ENCODE measurements around the gene EGLN3. TPM values are rescaled to one million over a fixed set of nuclear protein-coding genes. Genes with fewer than 3 reads are reported as not detected.

EGLN3 gene
- total RNA-seq, 1 donor: 0.86 TPM

- DNase-seq (ENCODE audit: low read depth): no peak
- H3K4me3 ChIP-seq (ENCODE audit: low read depth, low read length): no peak overlapping the region
- TF ChIP-seq, protein P1, sequence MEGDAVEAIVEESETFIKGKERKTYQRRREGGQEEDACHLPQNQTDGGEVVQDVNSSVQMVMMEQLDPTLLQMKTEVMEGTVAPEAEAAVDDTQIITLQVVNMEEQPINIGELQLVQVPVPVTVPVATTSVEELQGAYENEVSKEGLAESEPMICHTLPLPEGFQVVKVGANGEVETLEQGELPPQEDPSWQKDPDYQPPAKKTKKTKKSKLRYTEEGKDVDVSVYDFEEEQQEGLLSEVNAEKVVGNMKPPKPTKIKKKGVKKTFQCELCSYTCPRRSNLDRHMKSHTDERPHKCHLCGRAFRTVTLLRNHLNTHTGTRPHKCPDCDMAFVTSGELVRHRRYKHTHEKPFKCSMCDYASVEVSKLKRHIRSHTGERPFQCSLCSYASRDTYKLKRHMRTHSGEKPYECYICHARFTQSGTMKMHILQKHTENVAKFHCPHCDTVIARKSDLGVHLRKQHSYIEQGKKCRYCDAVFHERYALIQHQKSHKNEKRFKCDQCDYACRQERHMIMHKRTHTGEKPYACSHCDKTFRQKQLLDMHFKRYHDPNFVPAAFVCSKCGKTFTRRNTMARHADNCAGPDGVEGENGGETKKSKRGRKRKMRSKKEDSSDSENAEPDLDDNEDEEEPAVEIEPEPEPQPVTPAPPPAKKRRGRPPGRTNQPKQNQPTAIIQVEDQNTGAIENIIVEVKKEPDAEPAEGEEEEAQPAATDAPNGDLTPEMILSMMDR (IDR thresholded peaks at IDR 0.05; ENCODE audit: insufficient read depth, low read depth, low read length): no peak
Measured at GRCh38 chr14:33932576-33933345, 18.1 kb downstream of the EGLN3 start.

DNA sequence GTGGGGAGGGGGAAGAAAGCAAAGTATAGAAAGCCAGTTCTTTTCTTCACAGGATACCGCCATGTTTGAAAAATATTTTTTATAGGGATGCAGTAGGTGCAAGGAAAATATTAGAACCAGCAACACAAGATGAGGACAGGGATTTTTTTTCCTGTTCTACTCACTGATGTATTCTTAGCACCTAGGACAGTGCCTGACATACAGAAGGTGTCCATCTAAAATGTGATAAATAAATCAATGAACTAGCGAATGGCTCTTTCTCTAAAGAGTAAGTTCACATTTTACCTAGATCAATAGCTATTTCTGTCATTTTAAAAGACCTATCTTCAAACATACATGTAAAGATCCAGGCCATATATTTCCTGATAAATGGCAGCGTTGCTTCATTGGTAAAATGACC lies 18.8 kb downstream of the EGLN3 start:
- H3K4me3 ChIP-seq (ENCODE audit: low read depth, low read length): no peak overlapping the region
- no peak for DNase-seq (ENCODE audit: low read depth)
- TF ChIP-seq, protein P1 (IDR thresholded peaks at IDR 0.05; ENCODE audit: insufficient read depth, low read depth, low read length): no peak

GRCh38 chr14:33931461-33931860 lies 19.4 kb downstream of the EGLN3 start:
- H3K4me3 ChIP-seq (ENCODE audit: low read depth, low read length): no peak overlapping the region
- TF ChIP-seq, protein P1 (IDR thresholded peaks at IDR 0.05; ENCODE audit: insufficient read depth, low read depth, low read length): no peak
- no peak for DNase-seq (ENCODE audit: low read depth)

- DNase-seq (ENCODE audit: low read depth): no peak
- TF ChIP-seq, protein P1 (IDR thresholded peaks at IDR 0.05; ENCODE audit: insufficient read depth, low read depth, low read length): no peak
Measured at GRCh38 chr14:33930439-33930838, 20.4 kb downstream of the EGLN3 start.

GRCh38 chr14:33929799-33930408 lies 21.0 kb downstream of the EGLN3 start:
- TF ChIP-seq, protein P1 (IDR thresholded peaks at IDR 0.05; ENCODE audit: insufficient read depth, low read depth, low read length): no peak
- no peak for DNase-seq (ENCODE audit: low read depth)

More at GRCh38 chr14:33930439-33930838, 20.4 kb downstream of the EGLN3 start:
- no peak overlapping the region for H3K4me3 ChIP-seq (ENCODE audit: low read depth, low read length)

DNA sequence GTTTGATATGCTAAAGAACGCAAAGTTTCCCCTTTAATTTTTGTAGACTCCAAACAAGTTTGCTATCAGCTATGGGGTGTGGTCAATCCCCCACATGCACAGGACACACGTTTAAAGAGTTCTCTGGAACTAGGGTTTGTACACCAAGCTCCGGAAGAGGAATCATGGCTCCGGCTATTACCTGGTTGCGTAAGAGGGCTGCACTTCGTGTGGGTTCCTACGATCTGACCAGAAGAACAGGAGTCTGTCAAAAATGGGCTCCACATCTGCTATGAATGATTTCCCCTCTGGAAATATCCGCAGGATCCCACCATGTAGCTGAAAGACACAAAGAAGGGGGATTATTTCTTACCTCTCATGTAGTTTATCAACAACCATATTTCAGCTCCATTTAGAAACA lies 22.0 kb downstream of the EGLN3 start:
- H3K4me3 ChIP-seq (ENCODE audit: low read depth, low read length): no peak overlapping the region
- TF ChIP-seq, protein P1 (IDR thresholded peaks at IDR 0.05; ENCODE audit: insufficient read depth, low read depth, low read length): no peak
- no peak for DNase-seq (ENCODE audit: low read depth)

More at GRCh38 chr14:33929799-33930408, 21.0 kb downstream of the EGLN3 start:
- no peak overlapping the region for H3K4me3 ChIP-seq (ENCODE audit: low read depth, low read length)

Data from fibroblast of villous mesenchyme (primary cell).